ENCODE results near the gene BAHCC1. TPM values are rescaled to one million over a fixed set of nuclear protein-coding genes. Genes with fewer than 3 reads are reported as not detected.

Gene BAHCC1
- total and polyA plus RNA-seq, 2 of the 8 experiments (the other 6 are each of a cell fraction or from before 2014, with no cell fraction given), result 0.26 to 0.58 TPM

DNA sequence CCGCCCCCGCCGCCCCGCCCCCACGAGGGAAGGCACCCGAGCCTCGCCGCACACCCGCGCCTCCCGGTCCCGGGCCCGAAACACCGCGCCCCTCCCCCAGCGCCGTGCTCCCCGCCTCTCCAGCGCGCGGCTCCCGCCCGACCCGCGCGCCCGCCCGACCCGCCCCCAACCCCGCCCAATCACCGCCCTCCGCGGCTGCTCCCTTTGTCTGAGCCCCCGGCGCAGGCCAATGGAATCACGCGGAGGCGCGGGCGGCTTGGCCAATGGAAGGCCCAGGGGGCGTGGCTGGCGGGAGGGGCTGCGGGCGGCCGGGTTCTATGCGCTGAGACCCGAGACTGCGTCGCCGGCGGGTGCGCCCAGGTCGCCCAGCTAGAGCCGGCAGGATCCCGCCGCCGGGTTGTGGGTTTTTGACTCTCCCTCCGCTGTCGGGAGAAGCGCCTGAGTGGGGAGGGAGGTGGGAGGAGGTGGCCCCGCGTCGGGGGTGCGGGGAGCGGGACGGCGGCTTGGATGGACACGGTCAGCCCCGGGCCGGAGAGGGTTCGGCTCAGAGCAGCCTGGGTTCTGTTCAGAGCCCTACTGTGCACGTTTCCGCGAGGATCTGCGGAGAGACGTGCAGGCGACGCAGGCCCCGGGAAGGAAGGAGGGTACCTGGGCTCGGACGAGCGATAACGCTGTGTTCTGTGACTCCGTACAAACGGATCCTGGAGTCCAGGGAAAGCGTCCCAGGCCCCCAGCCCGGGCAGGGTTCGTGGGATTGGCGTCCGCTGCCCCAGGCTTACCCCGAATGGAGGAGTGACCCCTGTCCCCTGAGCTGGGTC lies 49.0 kb upstream of the BAHCC1 start:
- Histone ChIP-seq H3K23me2 (ENCODE audit: low read depth, low read length) (peaks cover 25% of the 10 kb centered on the region; the same call in 1 of the 2 replicates), H2AFZ (ENCODE audit: low read length) (0 out of 2 replicates have a peak overlapping the region, but pooled peaks have one; percentile 6), H3K14ac (ENCODE audit: insufficient read length) (peak overlapping the region; percentile 50), H2BK5ac (ENCODE audit: low read depth, low read length) (no peak overlapping the region; the same call in 1 of the 2 replicates), H3K4ac (replicated peaks; ENCODE audit: insufficient read length, low read depth, low read length) (no peak overlapping the region), H4K20me1 (replicated peaks in 1 of 2; ENCODE audit: control insufficient read depth in 1 of 2, insufficient read depth in 2 of 2, low read length in 2 of 2) (peaks cover 0 to 5% of the 10 kb centered on the region in 2 experiments), H3K23ac (ENCODE audit: insufficient read length) (no peak overlapping the region), H2BK120ac (replicated peaks; ENCODE audit: low read depth, low read length) (no peak overlapping the region), H4K91ac (replicated peaks; ENCODE audit: insufficient read length, low read length) (peak overlapping the region; percentile 88), H2BK12ac (ENCODE audit: low read depth, low read length) (peak overlapping the region; percentile 97), H3K4me1 (replicated peaks in 1 of 4; ENCODE audit: control insufficient read depth in 3 of 4, insufficient read depth in 4 of 4, low read length in 3 of 4) (peaks cover 0 to 21% (median 7%) of the 10 kb centered on the region in 4 experiments; a peak in 5 of 7 replicates), H3K9me3 (ENCODE audit: insufficient read depth in 2 of 2, low read depth in 1 of 2, low read length in 1 of 2) (no peaks in the 10 kb centered on the region), H2BK15ac (ENCODE audit: low read length) (peak overlapping the region; percentile 81; the same call in 1 of the 2 replicates), H2AK5ac (ENCODE audit: low read depth, low read length) (no peak overlapping the region), H4K5ac (ENCODE audit: insufficient read length, low read depth, low read length) (no peak overlapping the region), H3K36me3 (ENCODE audit: control insufficient read depth in 2 of 4, insufficient read depth in 4 of 4, low read length in 3 of 4) (no peaks in the 10 kb centered on the region), H3K79me1 (ENCODE audit: low read depth, low read length) (no peaks in the 10 kb centered on the region), H3K4me3 (ENCODE audit: extremely low read depth in 1 of 4, insufficient read depth in 2 of 4, low read depth in 3 of 4, low read length in 4 of 4) (peak overlapping the region; percentile 58 to 80 (median 66)), H3K56ac (replicated peaks; ENCODE audit: insufficient read length, low read depth, low read length) (peak overlapping the region; percentile 14), H3K4me2 (ENCODE audit: insufficient read depth in 1 of 2, low read depth in 2 of 2, low read length in 2 of 2) (peak overlapping the region; percentile 82 to 100), H3K27ac (ENCODE audit: low read depth, low read length) (no peak overlapping the region), H2BK20ac (ENCODE audit: low read length) (no peak overlapping the region), H3K27me3 (replicated peaks in 1 of 4; ENCODE audit: control insufficient read depth in 3 of 4, extremely low read depth in 1 of 4, insufficient read depth in 3 of 4, low read length in 3 of 4) (peaks cover 31 to 75% (median 62%) of the 10 kb centered on the region in 4 experiments), H3K9ac (replicated peaks in 1 of 4; ENCODE audit: extremely low read depth in 1 of 4, low read depth in 3 of 4, low read length in 3 of 4) (peak overlapping the region in 3 of 4 experiments; percentile 51 to 71 (median 56); a peak in 5 of 7 replicates), H4K8ac (ENCODE audit: extremely low read depth, insufficient read depth, low read length) (peak overlapping the region; percentile 88), H3K18ac (ENCODE audit: extremely low read depth, low read length) (peak overlapping the region; percentile 96), H3K79me2 (ENCODE audit: control insufficient read depth in 1 of 2, insufficient read depth in 2 of 2, low read length in 2 of 2) (no peaks in the 10 kb centered on the region)
- DNase-seq (ENCODE audit: low read depth in 1 of 2, low spot score in 2 of 2) (peak in 1 of 2 experiments; percentile 98), FAIRE-seq (no peak)
- WGBS, 2 experiments (ENCODE audit: extremely low coverage in 1 of 2, insufficient coverage in 1 of 2, insufficient read length in 1 of 2, insufficient replicate concordance in 2 of 2, low coverage in 1 of 2, low lambda C conversion rate in 2 of 2, missing lambda C conversion rate in 1 of 2), result 10% methylated on average over 2 of the region's 91 CpGs; no CpG with 5 or more reads in 1 of the 2 experiments
- ChIA-PET CTCF (ENCODE audit: partially characterized antibody) (interaction anchor here (0.9 to 1.0 kb wide), 2 partner anchors 50 kb away, joined by 3 read pairs; no protein-coding TSS in a partner anchor), POLR2A (ENCODE audit: partially characterized antibody) (interaction anchor here (1.1 to 1.7 kb wide), 3 partner anchors 10 to 51 kb away, joined by 3 to 5 read pairs (median 4); no protein-coding TSS in a partner anchor)
- TF ChIP-seq RXRA (IDR thresholded peaks at IDR 0.05; ENCODE audit: insufficient read depth, low read depth, low read length) (no peak), EP300 (IDR thresholded peaks at IDR 0.05; ENCODE audit: borderline replicate concordance in 1 of 2, low read depth in 2 of 2, low read length in 2 of 2) (no peak), TEAD4 (IDR thresholded peaks at IDR 0.05; ENCODE audit: low read depth, low read length) (no peak), EGR1 (IDR thresholded peaks at IDR 0.05; ENCODE audit: borderline replicate concordance, low read depth, low read length) (no peak), NRF1 (IDR thresholded peaks at IDR 0.05; ENCODE audit: low read depth, low read length) (no peak), CTBP2 (IDR thresholded peaks at IDR 0.05; ENCODE audit: borderline replicate concordance, insufficient read depth, insufficient read length, low read length) (no peak), SIRT6 (IDR thresholded peaks at IDR 0.05; ENCODE audit: low read length) (no peak), BRCA1 (IDR thresholded peaks at IDR 0.05; ENCODE audit: low read depth, low read length) (no peak), KDM5A (IDR thresholded peaks at IDR 0.05; ENCODE audit: low read length) (no peak)
- TF ChIP-seq, protein P1, sequence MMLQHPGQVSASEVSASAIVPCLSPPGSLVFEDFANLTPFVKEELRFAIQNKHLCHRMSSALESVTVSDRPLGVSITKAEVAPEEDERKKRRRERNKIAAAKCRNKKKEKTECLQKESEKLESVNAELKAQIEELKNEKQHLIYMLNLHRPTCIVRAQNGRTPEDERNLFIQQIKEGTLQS (IDR thresholded peaks at IDR 0.05; ENCODE audit: insufficient read depth, low read depth, low read length), result no peak

Measured in H1 (cell line).